Epithelial cell of esophagus (primary cell): ENCODE data around the gene DAZAP2.
"Not testable (repeated sequence)": the region's sequence is repeated elsewhere in the genome, so short reads cannot be mapped to it uniquely, and the experiment has no call there.

ENCODE experiments used
- DNase-seq: peaks from one replicate; pipeline ENCODE4 v3.0.0; 2010; ENCODE audit warnings: low read depth
- H3K4me3 ChIP-seq: 2 replicates; pipeline ENCODE4 v1.5.1; 2011; ENCODE audit warnings: mild to moderate bottlenecking, low read length, control low read depth
- CTCF ChIP-seq: IDR thresholded peaks from 2 replicates; pipeline ENCODE4 v1.5.1; 2011; ENCODE audit warnings: low read depth, mild to moderate bottlenecking, low read length, control low read depth, inconsistent platforms; ENCODE audit not compliant: insufficient read depth; ENCODE audit errors: missing control alignments

The DAZAP2 gene

GRCh38 chr12:51224625-51225024, 14.0 kb upstream of the DAZAP2 start:
- no peak for DNase-seq
- no peak for TF ChIP-seq CTCF
- H3K4me3 ChIP-seq, result no peak overlapping the region

- TF ChIP-seq CTCF, result no peak
- H3K4me3 ChIP-seq, result no peak overlapping the region
- DNase-seq, result no peak
Observed at GRCh38 chr12:51225234-51225633, 13.4 kb upstream of the DAZAP2 start.

GRCh38 chr12:51225771-51226170, 12.9 kb upstream of the DAZAP2 start:
- no peak for TF ChIP-seq CTCF
- DNase-seq, result no peak
- no peak overlapping the region for H3K4me3 ChIP-seq

- DNase-seq, H3K4me3 ChIP-seq: not testable (repeated sequence)
Observed at GRCh38 chr12:51227112-51227511, 11.5 kb upstream of the DAZAP2 start.

GRCh38 chr12:51227962-51228361, 10.7 kb upstream of the DAZAP2 start:
- no peak overlapping the region for H3K4me3 ChIP-seq
- no peak for DNase-seq
- TF ChIP-seq CTCF, result no peak

GRCh38 chr12:51229116-51229809, 9.4 kb upstream of the DAZAP2 start:
- no peak overlapping the region for H3K4me3 ChIP-seq
- DNase-seq, result no peak
- no peak for TF ChIP-seq CTCF

GRCh38 chr12:51232642-51233041, 6.0 kb upstream of the DAZAP2 start:
- no peak for TF ChIP-seq CTCF
- DNase-seq, result no peak
- no peak overlapping the region for H3K4me3 ChIP-seq
